AG09319 (cell line): ENCODE data around the gene TOGARAM2.

Experiments
- DNase-seq: peaks from one replicate; pipeline ENCODE4 v3.0.0-alpha.2; 2010; ENCODE audit warnings: low read depth; ENCODE audit errors: extremely low read depth
- CTCF ChIP-seq: IDR thresholded peaks from 2 replicates; pipeline ENCODE4 v1.5.1; 2011; ENCODE audit warnings: low read depth, mild to moderate bottlenecking, inconsistent platforms, low read length, moderate library complexity

Gene TOGARAM2

GRCh38 chr2:28981016-28981441, at the start of gene TOGARAM2:
TSS of gene TOGARAM2 (plus strand) at chr2:28981298. CDS start at chr2:28994835, 13,537 bp downstream.
- no peak for DNase-seq
- no peak for TF ChIP-seq CTCF

GRCh38 chr2:28934769-28935168, 46.3 kb upstream of the TOGARAM2 start:
- DNase-seq = no peak
- TF ChIP-seq CTCF = no peak

GRCh38 chr2:28941008-28941407, 40.1 kb upstream of the TOGARAM2 start:
- DNase-seq = no peak
- TF ChIP-seq CTCF = no peak

GRCh38 chr2:28944535-28945248, 36.4 kb upstream of the TOGARAM2 start:
- DNase-seq = no peak
- no peak for TF ChIP-seq CTCF

GRCh38 chr2:28948160-28948559, 32.9 kb upstream of the TOGARAM2 start:
- DNase-seq = no peak
- no peak for TF ChIP-seq CTCF

DNA sequence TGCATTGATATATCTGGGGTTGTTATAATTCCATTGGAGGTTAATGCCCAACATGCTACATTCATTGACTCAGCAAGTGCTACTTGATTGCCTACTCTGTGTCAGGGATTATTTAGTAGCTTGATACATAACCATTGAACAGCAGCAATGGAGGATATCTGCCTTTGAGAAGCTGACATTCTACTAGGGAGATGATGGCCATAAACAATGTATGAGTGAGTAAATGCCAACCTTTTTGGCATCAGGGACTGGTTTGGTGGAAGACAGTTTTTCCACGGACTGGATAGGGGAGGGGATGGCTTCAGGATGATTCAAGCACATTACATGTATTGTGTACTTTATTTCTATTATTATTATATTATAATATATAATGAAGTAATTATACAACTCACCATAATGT, 31.9 kb upstream of the TOGARAM2 start:
- TF ChIP-seq CTCF = no peak
- DNase-seq = no peak

- no peak for DNase-seq
- TF ChIP-seq CTCF = no peak
Measured at GRCh38 chr2:28949617-28950305, 31.3 kb upstream of the TOGARAM2 start.
